EL (cell line): Measurements from ENCODE around the gene ABTB1.
A peak's percentile ranks its signal among the peaks of the same experiment; 100 is the strongest.
"Not testable (repeated sequence)": the region's sequence is repeated elsewhere in the genome, so short reads cannot be mapped to it uniquely, and the experiment has no call there.

Source experiments
- DNase-seq: peaks from one replicate; pipeline ENCODE4 v3.0.0-alpha.2; 2016

The ABTB1 gene

DNA sequence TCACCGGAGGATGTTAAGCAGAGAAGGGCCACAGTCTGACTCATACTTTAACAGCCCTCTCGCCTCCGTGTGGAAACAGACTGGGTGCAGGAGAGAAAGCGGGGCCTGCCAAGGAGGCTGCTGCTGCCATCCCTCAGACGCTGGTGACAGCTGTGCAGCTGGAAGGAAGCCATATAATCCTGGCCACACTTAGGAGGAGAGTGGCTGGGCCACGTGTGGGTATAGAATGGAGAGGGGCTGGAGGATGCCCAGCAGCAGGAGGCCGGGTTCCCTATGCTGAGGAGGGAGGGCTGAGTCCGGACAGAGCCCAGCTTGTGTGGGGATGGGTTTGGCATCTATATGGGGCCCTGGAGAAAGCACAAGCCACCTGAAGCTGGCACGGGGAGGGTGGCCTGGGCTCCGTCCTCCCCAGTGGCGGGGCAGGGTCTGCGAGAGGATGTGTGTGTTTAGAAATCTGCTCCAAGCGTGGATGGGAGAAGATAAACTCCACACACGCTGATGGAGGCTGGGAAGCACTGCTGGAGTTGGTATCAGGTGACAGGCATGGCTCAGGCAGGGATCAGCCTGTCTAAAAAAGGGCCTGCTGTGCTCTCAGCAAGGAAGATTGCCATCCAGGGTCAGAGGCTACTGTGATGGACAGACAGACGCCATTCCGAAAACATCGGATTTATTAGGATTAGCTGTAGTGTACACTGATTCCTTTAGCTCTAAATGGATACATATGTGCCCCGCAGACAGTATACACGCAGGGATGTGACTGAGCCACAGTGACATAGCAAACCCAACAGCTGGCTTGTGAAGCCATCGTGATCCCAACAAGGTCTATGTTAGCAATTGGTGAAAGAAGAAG lies 15.9 kb downstream of the ABTB1 start:
- peak; percentile 47 for DNase-seq

DNA sequence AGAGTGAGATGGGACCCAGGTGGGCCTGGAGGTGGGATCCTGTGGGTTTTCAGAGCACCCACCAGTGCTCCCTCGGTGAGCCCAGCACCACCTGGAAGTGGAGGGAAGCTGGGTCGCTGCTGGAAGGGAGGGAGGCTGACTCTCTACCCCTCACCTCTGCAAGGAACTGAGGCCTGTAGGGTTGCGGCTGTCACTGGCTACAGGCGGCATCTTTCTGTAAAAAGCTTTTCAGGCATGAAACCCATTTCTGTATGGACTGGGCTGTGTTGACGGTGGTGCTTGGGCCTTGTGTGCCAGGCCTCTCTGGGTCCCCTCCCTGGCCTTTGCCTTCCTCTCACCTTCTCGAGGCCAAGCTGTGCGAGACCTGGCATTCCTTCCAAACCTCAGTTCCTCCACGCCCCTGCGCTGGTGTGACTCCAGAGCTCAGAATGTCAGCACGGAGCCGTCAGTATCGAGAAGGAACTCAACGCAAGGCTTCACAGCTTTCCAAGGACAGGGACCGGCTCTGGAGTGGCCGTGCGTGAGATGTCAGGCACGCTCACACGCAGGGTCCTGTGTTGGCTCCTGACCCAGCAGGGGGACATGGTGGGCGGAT lies 16.6 kb downstream of the ABTB1 start:
- DNase-seq: no peak

DNA sequence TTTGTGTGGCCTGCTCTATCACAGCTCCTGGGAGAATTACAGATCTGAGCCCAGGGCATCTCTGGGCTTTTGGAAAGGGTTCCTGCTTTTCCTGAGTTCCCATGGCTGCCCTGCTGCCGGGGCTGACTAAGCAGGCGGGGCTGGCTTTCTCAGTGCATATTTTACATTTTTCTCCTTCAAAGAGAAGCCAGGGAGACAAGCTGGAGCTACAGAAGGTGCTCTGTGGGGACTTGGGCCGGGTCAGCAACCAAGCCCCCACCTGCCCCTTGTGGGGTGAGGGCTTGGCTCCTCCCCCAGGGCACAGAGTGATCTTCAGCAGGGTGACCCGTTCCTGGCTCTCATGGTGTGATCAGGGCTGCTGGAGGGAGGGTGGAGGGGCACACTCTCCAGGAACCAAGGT lies 17.4 kb downstream of the ABTB1 start:
- peak; percentile 84 for DNase-seq

- DNase-seq: peak; percentile 74
Measured at GRCh38 chr3:127690823-127691452, 18.2 kb downstream of the ABTB1 start.

GRCh38 chr3:127691489-127691888 lies 18.7 kb downstream of the ABTB1 start:
- DNase-seq: no peak

DNA sequence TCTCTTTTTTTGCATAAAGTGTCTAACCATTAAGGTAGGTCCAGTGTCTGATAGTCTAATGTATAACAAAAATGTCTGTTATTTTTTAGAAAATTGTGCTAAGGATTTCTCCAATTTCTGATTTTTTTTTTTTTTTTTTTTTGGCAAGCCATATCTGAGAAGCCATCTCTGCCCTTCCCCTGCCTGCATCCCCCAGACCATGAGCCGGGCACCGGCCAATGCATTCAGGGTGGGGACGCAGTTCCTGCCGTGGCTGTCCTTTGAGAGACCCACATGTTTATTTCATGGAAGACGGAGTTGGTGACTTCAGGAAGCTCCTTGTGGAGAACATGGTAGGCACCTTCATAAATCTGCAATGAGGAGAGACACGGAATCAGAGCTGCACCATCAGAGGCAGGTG lies 19.2 kb downstream of the ABTB1 start:
- DNase-seq: no peak

- no peak for DNase-seq
Measured at GRCh38 chr3:127692501-127693335, 20.0 kb downstream of the ABTB1 start.

DNA sequence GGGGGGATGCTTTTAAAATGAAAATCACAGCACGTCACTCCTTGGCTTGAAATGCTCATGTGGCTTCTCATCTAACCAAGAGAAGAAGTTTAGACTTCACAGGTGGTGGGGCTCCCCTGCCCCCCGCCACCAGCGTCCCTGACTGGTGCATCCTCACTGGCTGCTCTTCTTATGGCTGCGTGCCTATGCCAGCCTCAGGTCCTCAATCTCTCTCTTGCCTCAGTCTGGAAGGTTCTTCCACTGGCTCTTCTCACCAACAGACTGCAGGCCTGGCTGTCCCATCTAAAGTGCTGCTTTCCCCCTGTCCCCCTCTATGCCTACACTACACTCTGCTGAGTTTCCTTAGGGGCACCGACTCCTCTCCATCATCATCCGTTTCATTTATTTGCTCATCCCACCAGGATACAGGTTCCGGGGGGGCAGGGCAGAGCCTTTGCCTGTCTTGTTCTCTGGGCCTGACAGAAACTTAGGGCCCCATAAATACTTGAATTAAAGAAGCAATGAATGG lies 20.6 kb downstream of the ABTB1 start:
- DNase-seq: no peak

DNA sequence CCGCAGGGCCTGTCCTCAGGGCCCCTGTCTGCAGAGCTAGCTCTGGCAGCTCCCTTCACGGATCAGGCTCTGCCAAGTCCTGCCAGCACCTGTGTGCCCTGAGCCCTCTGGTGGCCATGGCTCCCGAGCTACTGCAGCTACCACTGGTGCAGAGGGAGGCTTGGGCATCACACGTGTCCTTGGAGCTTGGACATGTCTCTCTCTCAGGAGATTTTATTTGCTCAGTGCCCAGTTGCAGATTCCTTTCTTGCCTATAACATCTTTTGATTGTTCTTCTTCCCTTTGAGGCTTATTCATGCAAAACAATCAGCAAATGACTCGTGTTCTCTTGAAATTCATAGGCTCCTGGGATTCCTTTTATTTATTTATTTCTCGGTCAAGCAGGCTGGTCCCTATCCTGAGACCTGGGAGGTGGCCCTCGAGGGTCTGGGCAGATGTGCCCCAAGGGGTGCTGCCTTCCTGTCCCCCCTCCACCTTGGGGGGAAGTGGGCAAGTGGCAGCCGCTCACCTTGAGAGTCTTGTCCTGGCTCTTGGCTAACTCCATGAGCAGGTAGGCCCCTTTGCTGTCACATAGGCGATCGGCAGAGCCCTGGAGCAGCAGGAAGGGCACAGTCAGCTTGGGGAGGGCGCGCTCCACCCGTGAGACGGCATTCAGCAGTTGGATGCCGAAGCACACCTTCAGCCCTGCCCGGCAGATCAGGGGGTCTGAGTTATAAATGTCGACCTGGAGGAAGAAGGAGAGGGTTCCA lies 21.9 kb downstream of the ABTB1 start:
- peak; percentile 19 for DNase-seq

GRCh38 chr3:127697551-127698240 lies 24.9 kb downstream of the ABTB1 start:
- peak; percentile 85 for DNase-seq

- DNase-seq: no peak
Measured at GRCh38 chr3:127698286-127698685, 25.5 kb downstream of the ABTB1 start.

DNA sequence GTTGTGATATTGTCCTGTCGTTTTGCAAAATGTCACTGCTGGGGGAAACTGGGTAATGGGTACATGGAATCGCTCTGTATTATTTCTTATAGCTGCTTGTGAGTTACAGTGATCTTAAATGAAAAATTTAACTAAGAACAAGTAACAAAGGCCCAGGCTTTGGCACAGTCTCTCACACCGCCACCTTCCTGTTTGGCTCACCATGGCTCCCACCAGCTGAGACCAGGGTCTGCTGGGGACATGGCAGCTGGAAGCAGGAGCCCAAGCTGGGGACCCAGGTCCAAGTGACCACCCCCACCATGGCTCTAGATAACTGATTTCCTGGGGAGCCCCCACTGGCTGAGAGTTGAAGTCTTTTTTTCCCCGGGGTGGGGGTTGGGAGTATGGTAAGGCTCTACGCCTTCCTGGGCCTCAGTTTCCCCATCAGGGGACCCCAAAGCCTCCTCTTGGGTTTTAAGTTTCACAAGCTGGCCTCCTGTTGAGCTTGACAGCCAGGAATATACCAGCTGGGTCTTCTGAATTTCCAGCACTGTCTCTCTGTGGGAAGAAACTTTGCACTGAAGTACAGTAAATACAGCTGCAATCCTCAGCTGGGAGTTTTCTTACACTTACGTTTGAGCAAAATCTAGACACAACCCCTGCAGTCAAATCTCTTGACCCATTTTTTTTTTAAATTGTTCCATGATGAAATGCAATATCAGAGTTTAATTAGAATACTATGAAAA lies 26.1 kb downstream of the ABTB1 start:
- DNase-seq: no peak

- peak; percentile 12 for DNase-seq
Measured at GRCh38 chr3:127699416-127700300, 26.9 kb downstream of the ABTB1 start.

GRCh38 chr3:127700406-127700805 lies 27.7 kb downstream of the ABTB1 start:
- DNase-seq: no peak

GRCh38 chr3:127701280-127701911 lies 28.6 kb downstream of the ABTB1 start:
- no peak for DNase-seq

DNA sequence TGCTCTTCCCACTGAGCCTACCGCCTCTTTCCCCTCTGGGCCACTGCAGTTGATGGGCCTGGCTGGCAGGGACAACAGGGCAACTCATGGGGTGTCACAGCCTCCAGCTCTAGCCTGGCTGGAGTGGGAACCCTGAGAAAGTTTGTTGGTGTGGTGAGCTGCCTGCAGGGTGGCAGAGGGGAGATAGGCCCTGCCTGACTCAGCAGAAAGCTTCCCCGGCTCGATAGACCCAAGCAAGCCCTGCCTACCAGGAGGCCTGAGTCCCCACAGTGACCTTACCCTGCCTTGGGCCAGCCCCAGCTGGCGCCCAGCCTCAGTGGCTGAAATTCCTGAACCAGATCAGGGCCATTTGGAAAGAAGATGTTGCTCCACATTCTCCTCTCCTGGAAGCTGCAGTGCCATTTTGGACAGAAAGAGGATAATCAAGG lies 29.4 kb downstream of the ABTB1 start:
- DNase-seq: no peak

- not testable (repeated sequence) for DNase-seq
Measured at GRCh38 chr3:127704840-127705239, 32.1 kb downstream of the ABTB1 start.

DNA sequence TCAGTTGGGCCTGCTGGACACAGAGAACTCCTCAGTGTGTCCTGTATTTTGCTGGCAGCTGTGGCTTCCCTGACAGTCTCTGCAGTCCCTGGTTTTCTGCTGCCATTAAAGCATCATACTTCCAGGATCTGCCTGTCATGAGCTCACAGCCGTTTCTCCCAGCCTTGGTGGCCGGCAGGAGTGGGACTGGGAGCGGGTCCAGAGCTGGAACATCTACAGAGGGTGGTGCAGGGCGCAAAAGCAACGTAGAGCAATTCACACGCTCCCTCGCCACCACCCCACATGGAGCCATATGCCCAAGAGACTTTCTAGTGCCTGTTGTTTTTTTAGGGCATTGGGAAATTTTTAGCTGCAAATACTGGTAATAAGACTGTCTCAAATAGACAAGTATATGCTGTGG lies 33.6 kb downstream of the ABTB1 start:
- no peak for DNase-seq

DNA sequence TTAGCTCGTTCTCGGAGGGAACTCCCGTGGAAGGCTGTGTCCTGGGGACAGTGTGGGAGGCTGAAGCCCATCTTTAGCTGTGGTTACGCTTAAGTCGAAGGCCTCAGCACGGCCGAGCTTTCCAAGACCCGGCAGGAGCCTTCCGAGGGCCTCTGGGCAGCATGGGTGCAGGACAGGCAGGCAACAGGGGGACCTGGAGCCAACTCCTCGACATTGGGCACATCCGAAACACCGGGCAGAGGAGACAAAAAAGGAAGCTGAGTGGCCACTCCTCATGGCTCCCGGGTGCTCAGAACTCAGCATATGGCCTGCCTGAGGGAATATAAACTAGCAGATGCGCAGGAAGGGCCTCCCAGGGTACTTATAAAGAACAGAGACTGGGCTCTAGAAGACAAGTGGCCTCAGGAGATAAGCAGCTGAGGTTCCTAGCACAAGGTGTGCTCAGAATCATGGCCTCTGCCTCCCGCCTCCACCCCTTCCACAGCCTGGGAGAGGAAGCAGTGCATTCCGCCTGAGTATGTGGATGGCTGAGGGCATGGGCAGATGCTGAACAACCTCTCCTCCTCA lies 34.1 kb downstream of the ABTB1 start:
- no peak for DNase-seq
